Spinal cord (tissue), 10 donors: ENCODE data around the gene C20orf204. TPM values are rescaled to one million over a fixed set of nuclear protein-coding genes. Genes with fewer than 3 reads are reported as not detected.
A peak's percentile ranks its signal among the peaks of the same experiment; 100 is the strongest.

ENCODE experiments used
- DNase-seq, 6 donors: peaks; one replicate each; pipeline versions ENCODE4 v3.0.0 to v3.0.0-alpha.2; 2013 to 2015; ENCODE audit warnings: low spot score in 6 of 6, low read depth in 4 of 6
- H3K27ac ChIP-seq: one replicate; pipeline ENCODE4 v1.5.1; 2013; ENCODE audit warnings: low read depth, low read length, control low read depth
- H3K27me3 ChIP-seq: one replicate; pipeline ENCODE4 v1.6.1; 2013; ENCODE audit warnings: low read length; ENCODE audit not compliant: control insufficient read depth, insufficient read depth
- H3K36me3 ChIP-seq: one replicate; pipeline ENCODE4 v1.6.1; 2013; ENCODE audit warnings: low read length; ENCODE audit not compliant: control insufficient read depth, insufficient read depth
- H3K4me1 ChIP-seq: one replicate; pipeline ENCODE4 v1.6.1; 2013; ENCODE audit warnings: low read length; ENCODE audit not compliant: control insufficient read depth, insufficient read depth
- H3K4me3 ChIP-seq: one replicate; pipeline ENCODE4 v1.5.1; 2013; ENCODE audit warnings: low read depth, low read length, control low read depth
- H3K9me3 ChIP-seq: one replicate; pipeline ENCODE4 v1.6.1; 2013; ENCODE audit warnings: low read length; ENCODE audit not compliant: control insufficient read depth, insufficient read depth
- WGBS: methylation state at CpG from one replicate; pipeline ENCODE4 v1.1.5; 2013; ENCODE audit warnings: missing lambda C conversion rate; ENCODE audit not compliant: insufficient coverage; 5-methylcytosine and 5-hydroxymethylcytosine counted together
- polyA plus RNA-seq, 2 donors: library from polyadenylated mRNA; unstranded; fragments of 120-200 nt; gene quantifications; one replicate each; pipeline ENCODE4 v1.2.1, GENCODE V29; 2013; ENCODE audit not compliant: insufficient read length in 2 of 2
- total RNA-seq, 2 donors: library from RNA; depleted of rRNA in 1 of 2; stranded (reverse); fragments of 120-200 nt in 1 of 2; fragments of >200 nt in 1 of 2; gene quantifications; one replicate each; pipeline versions ENCODE4 v1.2.3 to v1.2.4, GENCODE V29; 2013 to 2014
- donor health status: healthy.

The C20orf204 gene
- total and polyA plus RNA-seq, 4 donors = 0.69 to 3.1 (median 1.3) TPM

DNA sequence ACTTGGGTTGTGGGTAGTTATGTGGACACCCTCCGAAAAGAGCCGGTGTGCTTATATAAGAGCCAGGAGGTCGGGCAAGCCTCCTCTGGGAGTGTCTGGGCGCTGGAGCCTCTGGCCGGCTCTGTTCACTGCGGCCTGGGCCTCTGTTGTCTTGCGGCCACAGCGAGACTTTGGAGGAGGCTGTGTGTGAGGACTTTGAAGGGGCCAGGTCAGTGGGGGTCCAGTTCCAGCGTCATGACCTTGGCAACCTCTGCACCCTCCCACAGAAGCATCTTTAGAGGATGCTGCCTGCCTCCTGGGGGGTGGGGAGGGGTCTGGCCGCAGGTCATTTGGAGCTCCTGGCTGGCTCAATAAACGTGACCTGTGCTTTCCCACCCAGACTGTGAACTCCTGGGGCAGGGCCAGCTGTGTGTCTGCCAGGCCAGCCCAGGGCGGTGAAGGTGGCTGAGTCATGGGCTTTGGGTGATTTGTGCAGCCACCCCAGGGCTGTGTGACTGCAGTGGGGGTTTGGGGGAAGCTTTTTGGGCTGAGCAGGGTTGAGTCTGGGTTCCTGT, 28.2 kb downstream of the C20orf204 start:
- H3K4me3 ChIP-seq = peak overlapping the region; percentile 71
- H3K36me3 ChIP-seq = peaks cover 47% of the 10 kb centered on the region
- WGBS = 54% methylated on average over 9 of the region's 12 CpGs
- no peaks in the 10 kb centered on the region for H3K27me3 ChIP-seq
- peaks cover 33% of the 10 kb centered on the region for H3K4me1 ChIP-seq
- H3K27ac ChIP-seq = no peak overlapping the region
- DNase-seq = no peak
- no peaks in the 10 kb centered on the region for H3K9me3 ChIP-seq

DNA sequence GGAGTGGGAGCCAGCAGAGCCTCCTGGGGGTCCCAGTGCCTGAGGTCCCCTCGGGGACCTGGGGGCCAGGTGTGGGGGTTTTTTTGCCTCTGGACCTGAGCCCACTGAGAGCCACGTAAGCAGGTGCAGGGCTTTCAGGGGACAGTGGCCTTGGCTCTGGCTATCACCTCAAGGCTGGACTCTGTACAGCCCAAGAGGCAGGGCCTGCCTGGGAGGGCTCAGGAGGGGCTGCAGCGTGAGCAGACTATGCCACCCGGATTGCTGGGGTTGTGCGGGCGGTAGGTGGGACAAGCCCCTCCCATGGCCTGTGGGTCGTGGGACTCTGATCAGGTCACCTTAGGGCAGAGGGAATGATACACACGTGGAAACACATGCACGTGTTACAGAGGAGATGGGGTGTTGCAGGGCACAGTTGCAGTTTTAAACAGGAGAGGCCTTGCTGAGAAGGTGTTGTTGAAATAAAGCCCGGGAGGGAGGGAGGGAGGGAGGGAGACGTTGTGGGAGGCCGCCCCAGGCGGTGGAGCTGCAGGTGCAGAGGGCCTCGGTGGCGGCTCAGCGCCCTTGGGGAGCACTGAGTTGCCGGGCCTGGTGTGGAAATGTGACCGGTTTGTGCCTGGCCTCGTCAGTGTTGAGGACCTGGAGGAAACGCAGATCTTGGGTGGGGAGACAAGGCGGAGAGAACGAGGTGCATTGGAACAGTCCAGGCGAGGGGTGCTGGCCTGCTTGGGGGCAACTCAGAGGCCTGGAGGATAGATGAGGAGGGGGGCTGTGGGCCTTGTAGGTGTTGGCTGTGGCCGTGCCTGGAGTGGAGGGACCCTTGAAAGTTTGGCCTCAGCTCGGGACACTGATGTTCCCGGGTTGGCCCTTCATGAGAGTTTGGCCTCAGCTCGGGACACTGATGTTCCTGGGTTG, 29.3 kb downstream of the C20orf204 start:
- 63% methylated on average over 27 of the region's 27 CpGs for WGBS

DNA sequence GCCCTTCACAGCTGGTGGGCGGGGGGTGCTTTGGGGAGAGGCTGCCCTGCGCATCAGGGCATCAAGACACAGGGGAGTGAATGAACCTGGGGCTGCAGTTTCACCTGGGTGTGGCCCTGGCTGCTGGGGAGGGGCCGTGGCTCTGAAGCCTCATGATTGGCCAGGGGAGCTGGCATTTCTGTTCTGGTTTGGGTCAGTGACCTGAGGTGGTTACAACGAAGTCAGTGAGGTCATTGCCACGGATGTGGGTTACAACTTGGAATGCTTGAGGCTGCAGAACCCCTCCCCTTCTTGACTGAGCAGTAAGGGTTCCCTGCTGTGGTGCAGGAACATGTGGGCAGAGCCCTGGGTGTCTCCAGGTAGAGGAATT, 30.0 kb downstream of the C20orf204 start:
- Histone ChIP-seq H3K4me3 (no peak overlapping the region), H3K4me1 (peaks cover 41% of the 10 kb centered on the region), H3K36me3 (peaks cover 64% of the 10 kb centered on the region), H3K27me3 (no peaks in the 10 kb centered on the region), H3K9me3 (no peaks in the 10 kb centered on the region), H3K27ac (no peak overlapping the region)
- 56% methylated on average over 5 of the region's 5 CpGs for WGBS
- no peak for DNase-seq

More for the DNA sequence above, 29.3 kb downstream of the C20orf204 start:
- no peaks in the 10 kb centered on the region for H3K27me3 ChIP-seq
- H3K4me3 ChIP-seq = no peak overlapping the region
- H3K4me1 ChIP-seq = peaks cover 41% of the 10 kb centered on the region
- no peak for DNase-seq
- H3K36me3 ChIP-seq = peaks cover 58% of the 10 kb centered on the region
- no peaks in the 10 kb centered on the region for H3K9me3 ChIP-seq
- no peak overlapping the region for H3K27ac ChIP-seq

DNA sequence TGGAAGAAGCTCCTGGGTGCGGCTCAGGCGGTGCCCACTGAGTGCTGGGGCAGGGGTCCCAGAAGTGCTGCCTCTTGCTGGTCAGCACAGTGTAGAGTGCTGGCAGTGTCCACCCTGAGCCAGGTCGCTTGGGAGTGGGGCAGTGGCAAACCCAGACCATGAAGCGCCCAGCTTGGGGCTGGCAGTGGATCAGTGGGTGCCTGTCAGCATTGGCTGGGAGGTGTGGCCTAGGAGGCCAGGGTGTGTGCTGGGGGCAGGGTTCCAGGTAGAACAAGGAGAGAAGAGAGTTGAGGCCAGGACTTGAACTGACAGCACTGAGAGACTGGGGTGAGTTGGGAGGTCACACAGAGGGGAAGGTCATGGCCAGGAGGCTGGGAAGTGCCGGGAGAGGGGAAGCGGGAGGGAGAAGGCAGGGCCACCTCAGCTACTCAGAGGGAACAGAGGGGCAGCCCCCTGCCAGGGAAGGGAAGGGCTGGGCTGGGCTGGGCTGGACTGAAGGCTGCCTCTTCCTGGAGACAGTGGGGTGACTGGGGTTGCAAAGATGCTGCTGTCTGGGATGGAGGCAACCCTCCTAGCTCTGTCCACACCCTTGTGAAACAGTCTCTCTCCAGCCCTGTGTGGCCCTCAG, 31.1 kb downstream of the C20orf204 start:
- Histone ChIP-seq H3K9me3 (no peaks in the 10 kb centered on the region), H3K27ac (no peak overlapping the region), H3K27me3 (no peaks in the 10 kb centered on the region), H3K4me3 (no peak overlapping the region), H3K36me3 (peaks cover 76% of the 10 kb centered on the region), H3K4me1 (peaks cover 39% of the 10 kb centered on the region)
- WGBS = 92% methylated on average over 6 of the region's 6 CpGs
- no peak for DNase-seq

DNA sequence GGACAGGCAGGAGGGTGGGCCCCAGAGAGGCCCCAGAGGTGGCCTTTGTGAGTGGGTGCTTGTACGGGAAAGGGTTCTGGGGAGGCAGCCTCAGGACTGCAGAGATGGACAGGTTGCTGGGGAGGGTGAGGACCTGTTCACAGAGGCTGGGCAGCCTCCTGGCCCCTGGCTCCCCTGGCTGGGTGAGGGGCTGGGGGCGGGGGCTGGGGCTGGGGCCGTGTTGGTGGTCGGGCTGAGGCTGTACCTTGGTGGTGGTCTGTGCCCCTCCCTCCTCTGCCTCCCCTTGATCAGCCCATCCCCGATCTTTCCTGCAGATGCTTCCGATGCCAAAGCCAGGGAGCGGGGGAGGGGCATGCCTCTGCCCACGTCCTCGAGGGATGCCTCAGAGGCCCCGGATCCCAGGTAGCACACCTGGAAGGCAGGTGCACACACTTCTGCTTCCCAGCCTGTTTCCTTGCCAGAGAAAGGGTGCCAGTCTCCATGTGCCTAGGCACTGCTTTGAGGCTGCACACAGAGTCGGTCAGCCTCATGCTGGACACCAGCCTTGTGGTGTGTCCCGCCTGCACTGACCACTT, 31.8 kb downstream of the C20orf204 start:
- WGBS = 80% methylated on average over 9 of the region's 12 CpGs
- peaks cover 83% of the 10 kb centered on the region for H3K36me3 ChIP-seq

DNA sequence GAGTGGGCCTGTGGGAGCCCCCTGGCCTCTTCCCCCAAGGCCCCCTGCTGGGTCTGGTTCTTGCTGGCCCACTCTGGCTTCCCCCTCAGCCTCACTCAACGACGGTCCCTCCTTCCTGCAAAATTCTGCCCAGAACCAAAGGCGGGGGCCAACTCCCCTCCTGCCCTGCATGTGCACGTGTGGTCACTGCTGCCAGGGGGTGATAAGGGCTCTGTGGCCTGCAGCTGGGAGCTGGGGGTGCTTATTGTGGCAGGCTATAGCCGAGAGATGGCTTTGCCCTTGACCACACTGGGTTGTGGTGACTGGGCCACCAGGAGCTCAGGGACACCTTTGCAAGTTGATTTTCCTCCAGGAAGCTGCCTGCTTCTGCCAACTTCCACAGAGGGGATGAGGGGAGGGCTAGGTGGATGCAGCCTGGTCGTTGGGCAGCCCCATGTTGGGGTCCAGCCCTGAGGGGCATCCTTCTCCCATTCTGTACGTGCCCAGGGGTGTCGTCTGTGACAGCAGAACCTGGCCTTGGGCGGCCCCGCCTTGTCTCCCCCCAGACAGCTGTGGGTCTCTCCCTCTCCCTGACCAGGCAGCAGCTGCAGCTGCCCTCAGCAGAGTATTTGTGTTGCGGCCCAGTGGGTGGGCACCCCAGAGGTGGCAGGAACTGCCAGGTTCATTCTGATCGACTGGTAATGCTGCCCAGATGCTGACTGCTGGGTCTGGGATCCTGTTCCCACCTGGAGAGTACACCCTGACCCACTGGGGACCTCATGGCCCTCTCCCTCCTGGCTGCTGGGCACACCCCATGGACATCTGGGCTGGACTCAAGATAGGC, 32.6 kb downstream of the C20orf204 start:
- DNase-seq = no peak
- WGBS = 78% methylated on average over 9 of the region's 12 CpGs
- Histone ChIP-seq H3K36me3 (peaks cover 88% of the 10 kb centered on the region), H3K4me3 (no peak overlapping the region), H3K4me1 (peaks cover 31% of the 10 kb centered on the region), H3K27ac (no peak overlapping the region), H3K27me3 (no peaks in the 10 kb centered on the region), H3K9me3 (no peaks in the 10 kb centered on the region)

More for the DNA sequence above, 31.8 kb downstream of the C20orf204 start:
- Histone ChIP-seq H3K4me3 (no peak overlapping the region), H3K27ac (no peak overlapping the region), H3K9me3 (no peaks in the 10 kb centered on the region), H3K4me1 (peaks cover 32% of the 10 kb centered on the region), H3K27me3 (no peaks in the 10 kb centered on the region)
- DNase-seq = no peak

DNA sequence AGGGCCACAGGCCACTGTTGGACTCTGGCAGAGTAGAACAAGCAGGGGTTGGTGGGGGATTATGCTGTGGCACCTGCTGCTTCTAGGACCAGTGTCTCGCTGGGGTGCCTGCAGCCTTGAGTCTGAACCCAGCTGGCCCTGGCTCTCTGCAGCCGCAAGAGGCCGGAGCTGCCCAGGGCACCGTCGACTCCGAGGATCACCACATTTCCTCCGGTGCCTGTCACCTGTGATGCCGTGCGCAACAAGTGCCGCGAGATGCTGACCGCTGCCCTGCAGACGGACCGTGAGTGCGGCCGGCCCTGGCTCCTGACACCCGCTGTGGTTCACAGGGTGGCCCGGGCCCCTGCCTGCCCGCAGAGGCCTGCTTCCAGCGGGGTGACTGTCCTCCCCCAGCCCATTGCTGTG, 33.2 kb downstream of the C20orf204 start:
- Histone ChIP-seq H3K4me3 (no peak overlapping the region), H3K27me3 (no peaks in the 10 kb centered on the region), H3K4me1 (peaks cover 25% of the 10 kb centered on the region), H3K27ac (no peak overlapping the region), H3K9me3 (no peaks in the 10 kb centered on the region), H3K36me3 (peaks cover 92% of the 10 kb centered on the region)
- DNase-seq = no peak
- whole genome bisulfite sequencing = 90% methylated on average over 20 of the region's 20 CpGs

DNA sequence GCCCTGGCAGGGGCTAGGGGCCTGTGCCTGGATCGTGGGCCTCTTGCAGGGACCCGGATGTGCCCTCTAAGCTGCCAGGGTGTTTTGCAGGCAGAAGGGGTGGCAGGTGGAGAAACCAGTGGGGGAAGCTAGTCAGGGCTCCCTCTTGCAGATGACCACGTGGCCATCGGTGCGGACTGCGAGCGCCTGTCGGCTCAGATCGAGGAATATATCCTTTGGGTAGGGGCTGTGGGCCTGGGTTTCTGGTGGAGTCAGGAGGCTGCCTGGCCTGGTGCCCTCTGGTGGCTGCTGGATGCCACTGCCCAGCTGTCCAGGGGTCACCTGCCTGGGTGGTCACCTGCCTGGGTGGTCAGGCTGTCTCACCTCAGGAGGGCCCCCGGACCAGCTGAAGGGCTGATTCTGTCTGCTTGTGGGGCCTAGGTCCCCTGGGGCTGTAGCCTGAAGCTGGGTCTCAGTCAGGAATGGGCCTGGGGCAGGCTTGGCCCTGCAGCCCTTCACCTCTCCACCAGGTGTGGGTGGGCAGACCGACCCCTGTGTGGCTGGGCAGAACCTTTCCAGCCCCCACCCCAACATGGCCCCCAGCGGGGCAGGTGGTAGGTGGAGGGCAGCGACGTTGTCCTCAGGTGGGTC, 33.7 kb downstream of the C20orf204 start:
- no peak overlapping the region for H3K4me3 ChIP-seq
- no peaks in the 10 kb centered on the region for H3K27me3 ChIP-seq
- H3K36me3 ChIP-seq = peaks cover 93% of the 10 kb centered on the region
- no peak overlapping the region for H3K27ac ChIP-seq
- peaks cover 20% of the 10 kb centered on the region for H3K4me1 ChIP-seq
- 50% methylated on average over 13 of the region's 14 CpGs for WGBS
- no peaks in the 10 kb centered on the region for H3K9me3 ChIP-seq
- peak in 1 of 6 donors; percentile 45 for DNase-seq
